ENCODE results near the gene PIK3CB. TPM values are rescaled to one million over a fixed set of nuclear protein-coding genes. Genes with fewer than 3 reads are reported as not detected.
"Not testable (repeated sequence)": the region's sequence is repeated elsewhere in the genome, so short reads cannot be mapped to it uniquely, and the experiment has no call there.

The PIK3CB gene
- total RNA-seq, 1 experiment from 2014 or later = 10.3 TPM

DNA sequence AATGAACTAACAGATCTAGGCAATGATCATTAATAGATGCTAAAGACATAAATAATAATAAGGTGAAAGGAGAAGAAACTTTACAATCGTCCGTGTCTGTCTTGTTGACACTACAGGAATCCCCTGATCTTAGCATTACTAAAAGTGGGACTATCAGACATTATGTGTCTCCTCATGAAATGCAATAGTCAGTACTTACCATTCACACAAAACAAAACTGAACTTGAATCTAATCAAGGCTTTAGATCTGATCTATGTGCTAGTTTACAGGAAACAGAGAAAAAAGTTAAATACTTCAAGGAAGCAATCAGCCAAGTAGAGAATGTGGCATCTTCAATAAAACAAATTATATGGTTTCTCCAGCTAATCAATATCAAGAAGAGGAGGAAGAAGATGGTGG lies 73.7 kb downstream of the PIK3CB start:
- no peak for DNase-seq (ENCODE audit: low spot score)

DNA sequence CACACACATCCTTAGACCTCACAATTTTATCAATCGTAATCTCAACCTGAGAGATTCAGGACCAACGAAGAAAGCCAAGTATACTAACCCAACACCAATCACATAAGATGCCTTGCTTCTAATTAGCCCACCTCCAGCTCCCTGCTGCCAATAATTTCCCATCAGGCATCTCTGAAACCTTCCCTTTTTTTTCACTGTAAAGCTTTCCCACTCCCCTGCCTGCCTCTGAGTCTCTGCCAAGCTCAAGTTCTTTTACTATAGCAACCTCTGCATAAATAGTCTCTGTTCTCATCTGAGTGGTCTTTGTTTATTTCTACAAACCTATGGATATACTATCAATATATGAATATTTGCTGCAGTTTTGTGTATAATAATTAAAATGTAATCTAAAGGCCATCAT lies 86.5 kb downstream of the PIK3CB start:
- DNase-seq (ENCODE audit: low spot score) = no peak

DNA sequence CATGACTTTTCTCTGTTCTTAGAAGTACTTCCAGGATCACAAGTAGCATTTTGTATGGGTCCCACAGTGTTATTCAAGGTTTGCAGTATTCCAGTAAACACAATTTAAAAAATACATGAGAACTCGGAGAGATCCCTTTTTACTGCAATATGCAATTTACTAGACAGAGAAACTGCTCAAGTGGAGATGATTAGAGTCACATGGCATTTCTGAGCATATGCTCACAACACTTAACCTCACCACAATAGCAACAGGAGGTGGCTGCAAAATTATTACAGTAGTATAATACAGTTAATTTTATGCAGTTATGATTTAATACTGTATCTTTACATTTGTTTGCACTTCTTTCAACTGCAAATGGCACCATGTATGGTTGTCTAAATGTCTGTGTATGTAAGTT lies 87.5 kb downstream of the PIK3CB start:
- no peak for DNase-seq (ENCODE audit: low spot score)

DNA sequence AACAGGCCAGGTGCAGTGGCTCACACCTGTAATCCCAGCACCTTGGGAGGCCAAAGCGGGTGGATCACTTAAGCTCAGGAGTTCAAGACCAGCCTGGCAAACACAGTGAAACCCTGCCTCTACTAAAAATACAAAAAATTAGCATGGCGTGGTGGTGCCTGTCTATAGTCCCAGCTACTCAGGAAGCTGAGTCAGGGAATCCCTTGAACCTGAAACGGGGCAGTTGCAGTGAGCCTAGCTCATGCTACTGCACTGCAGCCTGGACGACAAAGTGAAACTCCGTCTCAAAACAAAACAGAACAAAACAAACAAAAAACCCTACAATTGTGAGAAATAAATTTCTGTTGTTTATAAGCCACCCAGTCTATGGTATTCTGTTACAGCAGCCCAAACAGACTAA lies 94.7 kb downstream of the PIK3CB start:
- DNase-seq (ENCODE audit: low spot score) = no peak

DNA sequence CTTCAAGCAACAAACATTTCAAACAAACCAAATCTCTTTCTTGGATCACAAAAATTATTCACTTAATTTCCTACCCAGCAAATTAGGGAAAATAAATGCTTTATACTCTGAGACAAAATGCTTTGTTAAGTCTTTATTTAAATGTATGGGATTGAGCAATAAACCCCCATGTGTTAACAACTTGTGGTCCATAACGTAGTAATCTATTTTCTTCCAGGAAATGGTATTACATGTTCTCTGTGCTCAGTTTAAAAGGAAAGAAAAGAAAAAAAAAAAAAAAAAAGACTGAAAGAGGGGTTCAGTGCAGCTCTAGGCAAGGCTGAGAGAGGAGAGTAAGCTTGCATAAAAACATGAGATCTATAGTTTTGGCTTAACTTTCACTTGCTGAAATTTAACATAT lies 102.3 kb downstream of the PIK3CB start:
- no peak for DNase-seq (ENCODE audit: low spot score)

DNA sequence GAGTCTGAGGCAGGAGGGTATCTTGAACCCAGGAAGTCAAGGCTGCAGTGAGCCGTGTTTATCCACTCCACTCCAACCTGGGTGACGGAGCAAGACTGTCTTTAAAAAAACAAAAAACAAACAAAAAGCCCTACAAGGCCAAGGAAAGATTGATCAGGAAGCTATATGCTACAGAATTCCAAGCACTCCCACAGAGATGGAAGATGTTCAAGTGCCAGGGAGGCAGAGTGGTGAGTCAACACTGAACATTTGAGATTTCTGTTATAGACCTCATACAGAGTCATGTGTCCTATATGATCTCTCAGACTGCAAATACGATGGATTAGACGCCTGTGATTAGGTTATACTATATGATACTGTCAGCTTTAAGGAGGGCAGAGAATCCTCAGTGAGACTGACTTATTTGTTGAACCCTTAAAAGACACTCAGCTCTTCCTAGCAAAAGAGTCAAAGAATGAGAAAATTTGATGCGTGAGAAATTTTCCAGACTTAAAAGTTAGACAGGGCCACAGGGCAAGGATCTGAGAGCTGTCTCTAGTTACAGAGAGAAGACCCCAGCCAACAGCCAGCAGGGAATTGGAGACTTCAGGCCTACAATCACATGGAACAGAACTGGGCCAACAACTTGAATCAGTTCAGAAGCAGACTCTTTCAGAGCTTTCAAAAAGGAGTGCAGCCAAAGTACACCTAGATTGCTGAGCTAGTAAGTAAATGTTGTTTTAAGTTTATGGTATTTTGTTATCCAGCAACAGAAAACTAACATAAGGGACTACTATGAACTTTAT lies 107.6 kb downstream of the PIK3CB start:
- DNase-seq (ENCODE audit: low spot score) = no peak

DNA sequence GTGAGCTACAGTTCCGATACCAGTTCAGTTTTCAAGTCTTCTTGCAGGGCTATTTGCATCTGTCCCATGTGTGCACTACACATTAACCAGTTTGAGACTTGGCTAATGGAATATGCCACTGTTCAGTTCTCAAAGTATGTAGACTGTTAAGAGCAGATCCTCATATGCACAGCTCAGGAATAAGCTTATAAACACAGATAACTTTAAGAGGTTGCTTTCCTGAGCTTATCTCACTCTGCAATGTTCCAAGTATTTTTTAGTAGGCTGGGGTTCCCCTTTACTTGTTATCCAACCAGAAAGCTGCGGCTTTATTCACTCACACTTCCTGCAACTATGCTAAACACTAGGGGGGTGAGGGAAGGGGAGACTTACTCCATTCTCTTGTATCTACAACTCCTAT lies 108.7 kb downstream of the PIK3CB start:
- DNase-seq (ENCODE audit: low spot score) = not testable (repeated sequence)

DNA sequence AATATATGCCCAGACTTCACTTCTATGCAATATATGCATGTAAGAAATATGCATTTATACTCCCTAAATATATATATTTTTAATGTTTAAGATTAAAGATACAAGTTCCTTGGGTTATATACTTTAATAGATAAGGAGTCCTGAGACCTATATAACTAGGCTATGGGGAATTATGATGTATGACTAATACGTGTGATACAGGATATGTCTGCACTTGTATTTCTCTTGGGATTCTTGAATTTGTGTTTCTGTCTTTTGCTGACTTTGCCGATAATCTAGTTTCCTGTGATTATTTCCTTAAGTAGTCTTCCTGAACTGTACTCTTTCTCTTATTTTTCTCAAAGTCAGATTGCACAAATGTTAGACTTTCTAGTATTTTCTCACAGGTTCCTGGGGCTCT lies 109.6 kb downstream of the PIK3CB start:
- DNase-seq (ENCODE audit: low spot score) = no peak

DNA sequence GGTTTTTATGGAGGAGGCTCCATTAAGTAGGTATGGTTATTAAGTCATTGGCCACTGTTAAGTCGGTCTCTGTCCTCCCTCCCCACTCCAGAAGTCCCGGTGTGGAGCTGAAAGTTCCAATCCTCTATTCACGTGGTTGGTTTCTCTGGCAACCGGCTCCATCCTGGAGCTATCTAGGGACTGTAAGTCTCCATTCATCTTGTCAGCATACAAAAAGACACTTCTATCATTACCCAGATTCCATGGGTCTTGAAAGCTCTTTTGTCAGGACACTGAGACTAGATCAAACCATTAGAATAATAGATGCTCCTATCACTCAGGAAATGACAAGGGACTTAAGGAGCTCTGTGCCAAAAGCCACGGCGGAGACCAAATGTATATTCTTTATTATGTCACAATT lies 110.3 kb downstream of the PIK3CB start:
- DNase-seq (ENCODE audit: low spot score) = no peak

DNA sequence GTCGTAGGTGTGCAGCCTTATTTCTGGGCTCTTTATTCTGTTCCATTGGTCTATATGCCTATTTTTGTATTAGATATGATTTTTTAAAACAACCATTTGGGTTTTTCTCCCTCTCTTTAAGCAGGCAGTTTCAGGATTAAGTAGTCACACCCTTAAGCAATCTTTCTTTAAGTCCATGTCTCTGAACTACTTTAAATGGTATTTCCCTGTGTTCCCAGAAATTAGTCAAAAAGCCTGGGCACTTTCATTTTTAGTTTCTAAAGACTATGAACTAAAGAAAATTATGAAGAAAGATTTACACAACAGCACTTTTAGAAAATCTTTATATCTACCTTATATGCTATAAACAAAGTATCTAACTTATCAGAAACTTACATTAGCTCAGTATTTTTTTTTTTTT lies 115.9 kb downstream of the PIK3CB start:
- no peak for DNase-seq (ENCODE audit: low spot score)

DNA sequence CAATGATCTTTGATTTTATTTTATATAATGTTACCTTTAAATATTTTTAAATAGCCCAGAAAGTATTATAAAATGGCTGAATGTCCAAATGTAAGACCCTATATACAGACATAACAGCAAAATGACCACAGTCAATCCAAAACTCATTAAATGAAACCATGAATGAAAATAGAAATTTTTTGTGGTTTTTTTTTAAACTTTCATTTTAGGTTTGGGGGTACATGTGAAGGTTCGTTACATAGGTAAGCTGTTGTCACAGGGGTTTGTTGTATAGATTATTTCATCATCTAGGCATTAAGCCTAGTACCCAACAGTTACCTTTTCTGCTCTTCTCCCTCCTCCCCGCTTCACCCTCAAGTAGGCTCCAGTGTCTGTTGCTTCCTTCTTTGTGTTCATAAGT lies 117.4 kb downstream of the PIK3CB start:
- DNase-seq (ENCODE audit: low spot score) = no peak

DNA sequence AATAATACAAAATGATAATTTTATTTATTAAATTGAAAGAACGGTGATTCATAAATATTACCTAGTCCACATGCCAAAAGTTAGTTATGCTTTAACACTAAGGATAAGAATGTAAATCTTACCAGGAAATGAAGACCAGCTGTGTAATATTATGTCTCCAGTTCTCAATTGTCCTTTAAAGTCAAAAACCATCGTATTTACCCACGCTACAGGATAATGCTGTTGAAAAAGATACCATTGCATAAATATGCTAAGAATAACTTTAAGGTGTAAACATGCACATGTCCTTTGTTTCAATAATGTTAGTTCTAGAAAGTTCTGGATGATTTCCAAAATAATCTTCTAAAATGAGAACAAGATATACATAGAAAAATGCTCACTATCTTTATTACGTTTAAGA lies 122.6 kb downstream of the PIK3CB start:
- DNase-seq (ENCODE audit: low spot score) = no peak

DNA sequence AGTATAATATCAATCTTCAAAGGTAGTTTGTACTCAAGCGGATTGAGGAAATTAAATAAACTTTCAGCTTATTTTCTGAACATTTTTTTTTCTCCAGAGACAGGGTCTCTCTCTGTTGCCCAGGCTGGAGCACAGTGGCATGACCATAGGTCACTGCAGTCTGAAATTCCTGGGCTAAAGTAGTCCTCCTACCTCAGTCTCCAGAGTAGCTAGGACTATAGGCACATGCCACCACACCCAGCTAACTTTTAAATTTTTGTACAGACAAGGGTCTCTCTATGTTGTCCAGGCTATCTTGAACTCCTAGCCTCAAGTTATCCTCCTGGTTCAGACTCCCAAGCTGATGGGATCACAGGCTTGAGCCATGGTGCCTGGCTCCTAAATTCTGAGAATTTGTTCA lies 129.1 kb downstream of the PIK3CB start:
- no peak for DNase-seq (ENCODE audit: low spot score)

DNA sequence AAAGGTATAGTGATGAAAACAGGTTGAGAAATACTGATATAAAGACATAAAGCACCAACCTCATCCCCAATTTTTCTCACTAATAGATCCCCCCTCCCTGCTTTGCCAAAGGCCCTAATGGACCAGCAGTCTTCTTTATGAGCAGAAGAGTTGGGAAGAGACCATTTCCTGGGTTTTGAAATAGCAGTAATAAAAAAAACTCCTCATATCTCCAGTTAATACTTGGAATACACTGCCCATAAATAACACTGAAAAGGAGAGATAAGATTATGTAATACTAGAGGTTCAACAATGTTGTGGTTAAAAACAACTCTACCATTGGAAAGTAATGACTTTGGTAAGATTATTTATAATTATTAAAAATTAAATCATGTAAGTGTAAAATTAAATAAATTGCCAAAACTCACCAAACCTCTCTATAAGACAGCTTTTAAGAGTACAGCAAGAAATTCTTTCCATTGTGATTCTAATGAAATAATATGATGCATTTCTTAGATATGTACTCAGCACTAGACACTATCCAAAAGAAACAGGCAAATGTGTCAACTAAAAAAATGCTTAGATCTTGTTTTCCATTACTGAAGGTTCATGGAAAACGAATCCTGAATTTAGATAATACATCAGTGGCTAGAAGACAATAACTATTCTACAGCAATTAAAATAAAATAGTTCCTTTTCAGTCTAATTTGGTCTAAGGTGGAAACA lies 137.9 kb downstream of the PIK3CB start:
- DNase-seq (ENCODE audit: low spot score) = no peak

DNA sequence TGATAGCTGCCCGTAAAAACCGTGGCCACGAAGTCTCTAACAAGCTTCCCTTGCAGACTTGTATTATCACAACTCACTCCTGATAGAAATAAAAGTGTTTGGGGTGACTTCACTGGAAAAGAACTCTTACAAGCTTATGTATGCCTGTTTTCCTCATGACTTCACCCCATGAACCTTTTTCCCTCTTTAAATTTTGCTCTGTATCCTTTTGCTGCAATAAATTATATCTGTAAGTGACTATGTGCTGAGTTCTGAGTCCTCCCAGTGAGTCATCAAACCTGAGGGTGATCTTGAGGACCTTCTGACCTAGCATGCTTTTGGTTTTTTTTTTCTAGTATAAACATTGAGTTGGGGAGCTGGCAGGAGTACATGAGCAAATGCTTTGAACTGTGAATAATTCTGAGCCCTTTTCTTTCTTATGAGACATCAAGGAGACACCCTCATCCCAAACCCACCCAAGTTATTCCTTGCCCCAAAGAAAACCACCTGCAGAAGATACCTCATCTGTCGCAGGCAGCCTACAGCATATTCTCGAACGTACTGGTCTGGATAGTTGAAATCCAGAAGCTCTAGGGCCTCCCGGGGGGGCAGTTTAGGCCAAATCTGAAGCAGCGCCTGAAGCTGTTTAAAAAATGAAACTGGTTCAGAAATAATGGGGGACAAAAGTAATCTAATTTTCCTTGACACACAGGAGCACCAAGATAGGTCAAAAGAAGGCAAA lies 140.3 kb downstream of the PIK3CB start:
- no peak for DNase-seq (ENCODE audit: low spot score)

DNA sequence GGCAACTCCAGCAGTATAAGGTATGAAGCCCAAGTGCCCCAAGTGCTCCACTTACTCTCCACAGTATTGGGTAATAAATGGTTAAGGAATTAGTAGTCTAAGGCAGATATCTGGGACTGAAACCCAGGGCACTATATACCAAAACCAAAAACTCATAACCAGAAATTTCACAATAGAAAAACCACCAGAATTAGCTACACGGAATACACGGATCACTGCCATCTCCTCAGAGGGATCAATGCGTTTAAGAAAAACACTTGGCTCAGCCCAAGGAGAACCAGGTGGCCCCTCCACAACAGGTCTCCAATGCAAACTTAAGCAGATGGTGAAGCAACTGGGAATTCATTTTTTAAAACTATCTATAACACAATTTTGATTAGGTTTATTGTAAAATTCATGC lies 142.6 kb downstream of the PIK3CB start:
- DNase-seq (ENCODE audit: low spot score) = no peak

DNA sequence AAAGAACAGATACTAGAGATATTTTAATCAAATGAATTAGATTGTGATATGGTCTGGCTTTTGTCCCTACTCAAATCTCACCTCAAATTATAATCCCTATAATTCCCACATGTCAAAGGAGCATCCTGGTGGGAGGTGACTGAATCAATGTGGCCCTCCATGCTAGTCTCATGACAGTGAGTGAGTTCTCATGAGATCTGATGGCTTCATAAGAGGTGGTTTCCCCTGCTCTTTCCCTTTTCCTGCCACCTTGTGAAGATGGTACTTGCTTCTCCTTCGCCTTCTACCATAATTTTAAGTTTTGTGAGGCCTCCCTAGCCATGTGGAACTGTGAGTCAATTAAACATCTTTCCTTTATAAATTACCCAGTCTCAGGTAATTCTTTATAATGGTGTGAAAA lies 143.4 kb downstream of the PIK3CB start:
- no peak for DNase-seq (ENCODE audit: low spot score)

DNA sequence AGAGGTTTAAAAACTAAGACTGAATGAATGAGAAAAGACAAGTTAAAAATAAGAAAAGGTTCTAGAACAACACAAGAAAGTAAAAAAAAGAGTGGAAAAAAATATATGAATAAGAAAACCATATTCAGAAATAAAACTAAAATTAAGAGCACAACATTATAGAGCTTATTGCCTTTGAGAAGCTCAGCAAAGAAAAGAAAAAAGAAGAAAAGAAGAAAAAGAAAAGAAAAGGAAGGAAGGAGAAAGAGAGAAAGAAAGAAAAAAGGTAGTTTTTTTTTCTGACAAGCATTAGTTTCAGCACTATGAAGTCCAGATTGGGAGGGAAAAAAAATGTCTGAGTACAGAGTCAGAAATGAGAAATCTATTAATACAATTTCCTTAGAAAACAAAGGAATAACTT lies 144.7 kb downstream of the PIK3CB start:
- DNase-seq (ENCODE audit: low spot score) = no peak

DNA sequence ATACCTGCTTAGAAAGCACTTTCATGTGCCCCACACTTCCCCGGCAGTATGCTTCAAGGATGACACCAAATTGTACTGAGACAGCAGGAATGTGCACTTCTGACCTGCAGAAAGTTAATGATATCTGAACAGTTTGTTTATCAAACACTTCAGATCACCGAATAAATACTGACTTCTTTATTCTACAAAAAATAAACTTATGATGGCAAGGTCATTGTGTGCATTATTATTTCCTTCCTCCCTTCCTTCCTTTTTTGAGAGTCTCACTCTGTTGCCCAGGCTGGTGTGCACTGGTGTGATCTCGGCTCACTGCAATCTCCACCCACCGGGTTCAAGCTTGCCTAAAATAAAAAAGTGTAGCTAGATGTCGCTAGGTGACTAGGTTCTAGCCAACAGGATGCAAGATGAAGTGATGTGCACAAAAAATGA lies 145.8 kb downstream of the PIK3CB start:
- DNase-seq (ENCODE audit: low spot score) = no peak

DNA sequence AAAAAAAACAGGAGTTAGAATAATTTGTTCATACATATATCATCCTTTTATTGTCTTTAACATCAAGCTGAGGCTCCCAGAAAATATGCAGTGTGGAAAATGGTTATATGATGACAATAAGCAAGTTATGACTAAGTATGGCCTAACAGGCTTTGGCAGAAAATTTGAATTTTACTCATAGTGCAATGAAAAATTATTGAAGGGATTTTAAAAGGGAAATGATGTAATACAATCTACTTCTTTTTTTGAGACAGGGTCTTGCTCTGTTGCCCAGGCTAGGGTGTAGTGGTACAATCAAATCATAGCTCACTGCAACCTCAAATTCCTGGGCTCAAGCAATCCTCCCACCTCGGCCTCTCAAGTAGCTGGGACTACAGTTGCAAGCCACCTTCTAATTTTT lies 147.5 kb downstream of the PIK3CB start:
- DNase-seq (ENCODE audit: low spot score) = no peak

DNA sequence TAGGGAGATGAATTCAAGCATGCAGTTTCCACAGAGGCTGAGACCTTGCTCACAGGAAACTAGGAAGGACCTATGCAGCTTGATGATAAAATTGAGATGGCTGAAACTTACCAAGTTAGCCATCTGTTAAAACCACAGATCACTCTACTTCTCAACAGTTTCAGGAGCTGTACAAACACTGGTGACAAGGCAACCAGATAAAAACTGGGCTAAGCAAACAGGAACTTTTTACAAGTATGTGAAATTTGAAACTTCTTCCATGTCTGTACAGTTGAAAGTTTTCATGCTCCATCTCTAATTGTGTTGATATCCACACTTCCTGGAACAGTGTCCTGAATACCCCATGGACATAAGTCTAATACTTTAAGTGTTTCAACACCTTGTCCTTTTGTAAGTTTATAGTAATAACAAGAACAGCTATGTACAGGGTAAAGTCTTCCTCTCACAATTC lies 147.9 kb downstream of the PIK3CB start:
- DNase-seq (ENCODE audit: low spot score) = peak; percentile 58

DNA sequence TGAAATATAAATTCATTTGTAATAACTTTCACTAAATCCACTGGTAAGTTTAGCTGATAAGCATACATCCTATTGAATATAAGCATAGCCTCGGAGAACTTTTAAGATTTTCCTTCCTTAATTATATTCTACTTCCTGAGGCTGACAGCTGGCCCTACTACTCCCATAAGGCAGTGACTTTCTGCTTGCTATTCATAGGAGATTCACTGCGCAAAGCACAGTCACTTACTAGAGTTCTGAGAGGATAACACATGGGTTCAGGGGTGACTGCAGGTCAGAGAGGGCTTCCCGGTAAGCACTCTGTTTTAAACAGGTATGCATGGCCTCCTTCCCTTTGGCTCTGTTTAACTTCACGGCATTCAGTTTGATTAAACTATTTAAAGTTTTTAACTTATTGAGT lies 150.3 kb downstream of the PIK3CB start:
- DNase-seq (ENCODE audit: low spot score) = no peak

DNA sequence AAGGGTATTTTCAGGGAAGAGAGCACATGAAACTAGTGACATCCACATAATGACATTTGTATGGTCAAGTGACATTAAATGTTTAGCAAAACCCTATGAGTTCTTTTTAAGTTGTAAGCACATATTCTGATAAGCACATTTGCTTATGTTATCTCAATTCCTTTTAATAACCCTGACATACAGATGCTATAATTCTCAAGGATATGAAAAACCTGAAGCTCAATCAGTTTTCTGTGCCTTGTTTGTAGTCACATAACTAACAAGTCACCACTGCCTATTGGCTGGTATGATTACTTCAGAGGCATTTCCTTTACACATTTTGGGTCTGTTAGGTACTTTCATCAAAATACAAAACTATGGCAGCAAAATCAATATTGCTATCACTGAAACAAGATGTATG lies 152.1 kb downstream of the PIK3CB start:
- no peak for DNase-seq (ENCODE audit: low spot score)
